ENCODE results near the gene NTM. TPM values are rescaled to one million over a fixed set of nuclear protein-coding genes. Genes with fewer than 3 reads are reported as not detected.

NTM gene
- total RNA-seq, 2 donors from 2014 or later: 19.1 to 44.7 TPM

DNA sequence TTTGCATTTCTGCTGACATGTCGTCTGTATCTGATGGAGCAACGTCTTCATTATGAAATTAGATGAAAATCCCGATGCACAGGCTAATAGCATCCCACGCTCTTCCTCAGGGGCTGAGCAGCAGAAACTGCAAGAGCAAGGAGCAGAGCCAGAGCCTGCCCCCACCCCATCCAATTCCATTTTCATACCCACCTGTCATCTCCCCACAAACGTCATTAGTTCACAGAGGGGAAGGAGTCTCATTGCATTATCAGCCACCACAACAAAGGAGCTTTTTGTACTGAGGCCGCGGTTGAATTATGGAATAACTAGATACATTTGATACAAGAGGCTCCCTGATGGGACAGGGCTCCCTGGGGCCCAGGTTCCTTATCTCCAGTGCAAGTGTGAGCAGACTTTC, 515.0 kb downstream of the NTM start:
- no peak for DNase-seq (ENCODE audit: low spot score)
- Histone ChIP-seq H3K9me3 (no peaks in the 10 kb centered on the region), H3K4me3 (no peak overlapping the region), H3K27ac (no peak overlapping the region), H3K27me3 (no peaks in the 10 kb centered on the region), H3K36me3 (no peaks in the 10 kb centered on the region), H3K4me1 (peaks cover 0 to 23% of the 10 kb centered on the region in 2 donors)
- TF ChIP-seq CTCF (IDR thresholded peaks at IDR 0.05): no peak

DNA sequence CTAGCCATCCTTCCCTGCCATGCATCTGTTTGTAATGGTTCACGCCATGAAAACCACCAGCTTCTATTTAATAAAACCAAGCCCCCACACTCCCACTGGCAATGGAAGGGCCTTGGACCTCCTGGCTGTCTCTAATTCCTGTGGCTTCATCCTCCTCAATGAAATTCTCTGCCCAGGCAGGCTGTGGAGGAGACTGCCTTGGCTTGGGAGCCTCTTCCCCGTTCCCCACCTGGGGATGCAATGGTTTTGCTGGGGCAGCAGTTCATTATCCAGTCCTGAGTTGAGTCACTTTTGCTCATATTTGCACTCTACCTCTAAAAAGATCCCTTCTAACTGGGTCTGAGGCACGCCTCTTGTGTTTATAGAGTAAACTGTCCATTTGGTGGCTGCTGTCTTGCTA, 515.8 kb downstream of the NTM start:
- no peak overlapping the region for H3K4me3 ChIP-seq
- H3K4me1 ChIP-seq: peaks cover 0 to 28% of the 10 kb centered on the region in 2 donors
- TF ChIP-seq CTCF (IDR thresholded peaks at IDR 0.05): no peak
- no peak for DNase-seq (ENCODE audit: low spot score)
- H3K9me3 ChIP-seq: no peaks in the 10 kb centered on the region
- no peaks in the 10 kb centered on the region for H3K36me3 ChIP-seq
- H3K27me3 ChIP-seq: no peaks in the 10 kb centered on the region
- H3K27ac ChIP-seq: no peak overlapping the region

GRCh38 chr11:131888230-131888855, 517.9 kb downstream of the NTM start:
- Histone ChIP-seq H3K4me3 (no peak overlapping the region), H3K27me3 (no peaks in the 10 kb centered on the region), H3K36me3 (no peaks in the 10 kb centered on the region), H3K9me3 (no peaks in the 10 kb centered on the region), H3K4me1 (peaks cover 0 to 28% of the 10 kb centered on the region in 2 donors), H3K27ac (peak overlapping the region; percentile 54 to 66)
- DNase-seq (ENCODE audit: low spot score): no peak
- TF ChIP-seq CTCF (IDR thresholded peaks at IDR 0.05): no peak

- H3K4me1 ChIP-seq: peaks cover 0 to 30% of the 10 kb centered on the region in 2 donors
- H3K4me3 ChIP-seq: no peak overlapping the region
- no peaks in the 10 kb centered on the region for H3K36me3 ChIP-seq
- no peak for TF ChIP-seq CTCF (IDR thresholded peaks at IDR 0.05)
- H3K27ac ChIP-seq: peak overlapping the region; percentile 54 to 66
- H3K9me3 ChIP-seq: no peaks in the 10 kb centered on the region
- H3K27me3 ChIP-seq: no peaks in the 10 kb centered on the region
- no peak for DNase-seq (ENCODE audit: low spot score)
Observed at GRCh38 chr11:131889146-131889577, 518.7 kb downstream of the NTM start.

GRCh38 chr11:131889760-131890581, 519.6 kb downstream of the NTM start:
- Histone ChIP-seq H3K27me3 (no peaks in the 10 kb centered on the region), H3K36me3 (no peaks in the 10 kb centered on the region), H3K4me3 (no peak overlapping the region), H3K9me3 (no peaks in the 10 kb centered on the region), H3K4me1 (peaks cover 0 to 38% of the 10 kb centered on the region in 2 donors), H3K27ac (peak overlapping the region; percentile 54 to 66)
- no peak for DNase-seq (ENCODE audit: low spot score)
- peak in 1 of 2 donors; percentile 41 for TF ChIP-seq CTCF (IDR thresholded peaks at IDR 0.05)
